ENCODE data around the gene TMEM44.
"Not testable (repeated sequence)": the region's sequence is repeated elsewhere in the genome, so short reads cannot be mapped to it uniquely, and the experiment has no call there.

The TMEM44 gene

GRCh38 chr3:194549853-194550252 lies 83.4 kb downstream of the TMEM44 start:
- no peak for DNase-seq

DNA sequence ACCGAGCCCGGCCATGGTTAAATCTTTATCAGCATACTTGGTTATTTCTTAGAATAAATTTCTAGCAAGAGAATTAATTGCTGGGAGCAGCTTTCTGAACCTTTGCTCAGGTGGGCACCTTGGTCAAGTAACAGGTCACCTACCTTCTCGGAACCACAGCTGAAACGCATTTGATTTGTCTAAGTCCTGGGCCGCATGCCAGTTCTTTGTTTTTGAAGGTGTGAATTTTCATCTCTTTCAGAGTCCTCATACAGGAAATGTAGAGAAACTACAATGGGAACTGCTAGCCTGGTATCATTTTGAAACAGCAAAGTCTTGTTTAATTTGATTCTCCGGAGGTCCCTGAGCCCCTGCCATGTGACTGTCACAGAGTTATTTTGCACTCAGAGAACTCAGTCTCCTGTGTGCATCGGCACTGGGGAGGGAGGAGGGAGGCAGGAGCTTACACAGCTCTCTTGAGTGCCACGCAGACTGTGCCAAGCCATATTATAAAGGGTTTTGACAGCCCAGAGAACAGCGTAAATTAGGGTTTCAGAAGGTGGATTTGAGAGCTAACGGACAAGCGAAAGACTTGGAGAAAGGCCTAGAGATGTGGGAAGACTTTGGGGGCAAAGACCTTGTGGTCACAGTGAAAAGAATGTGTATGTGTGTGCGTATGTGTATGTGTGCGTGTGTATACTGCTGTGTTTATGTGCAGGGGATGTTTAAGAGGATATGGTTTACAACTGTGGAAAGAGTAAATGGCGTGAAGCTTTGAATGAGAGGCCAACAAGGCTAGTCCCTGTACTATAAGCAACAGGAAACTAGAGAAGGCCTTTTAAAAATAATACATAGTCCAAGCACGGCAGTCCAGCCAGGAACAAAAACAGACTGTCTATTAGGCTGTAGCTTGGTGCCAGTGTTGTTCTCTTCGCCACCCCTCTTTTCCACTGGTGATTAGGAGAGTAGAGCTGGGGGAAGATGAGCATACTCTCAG lies 84.6 kb downstream of the TMEM44 start:
- no peak for DNase-seq

DNA sequence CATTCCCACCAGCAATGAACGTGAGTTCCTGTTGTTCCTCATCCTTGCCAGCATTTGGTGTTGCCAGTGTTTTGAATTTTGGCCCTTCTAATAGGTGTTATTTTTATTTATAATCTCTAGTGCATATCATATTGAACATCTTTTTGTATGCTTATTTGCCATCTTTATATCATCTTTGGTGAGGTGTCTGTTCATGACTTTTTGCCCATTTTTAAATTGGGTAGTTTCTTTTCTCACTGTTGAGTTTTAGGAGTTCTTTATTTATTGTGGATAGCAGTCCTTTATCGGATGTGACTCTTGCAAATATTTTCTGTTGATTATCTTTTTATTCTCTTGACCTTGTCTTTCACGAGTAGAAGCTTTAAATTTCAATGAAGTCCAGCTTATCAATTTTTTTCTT lies 86.2 kb downstream of the TMEM44 start:
- DNase-seq: no peak

- DNase-seq: not testable (repeated sequence)
These were observed 87.7 kb downstream of the TMEM44 start for GRCh38 chr3:194545538-194545937.

DNA sequence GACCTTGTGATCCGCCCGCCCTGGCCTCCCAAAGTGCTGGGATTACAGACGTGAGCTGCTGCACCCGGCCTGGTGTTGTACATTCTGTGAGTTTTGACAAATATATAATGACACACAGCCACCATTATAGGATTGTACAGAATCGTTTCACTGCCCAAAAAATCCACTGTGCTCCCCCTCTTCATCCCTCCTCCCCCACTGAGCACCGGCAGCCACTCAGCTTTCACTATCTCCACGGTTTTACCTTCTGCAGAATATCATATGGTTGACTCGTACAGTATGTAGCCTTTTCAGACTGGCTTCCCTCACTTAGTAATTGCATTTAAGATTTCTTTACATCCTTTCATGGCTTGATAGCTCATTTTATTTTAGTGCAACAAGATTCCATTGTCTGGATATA lies 89.7 kb downstream of the TMEM44 start:
- no peak for DNase-seq

GRCh38 chr3:194541483-194541882 lies 91.7 kb downstream of the TMEM44 start:
- DNase-seq: no peak

- no peak for DNase-seq
These were observed 92.8 kb downstream of the TMEM44 start for GRCh38 chr3:194540274-194540905.

GRCh38 chr3:194539498-194539897 lies 93.7 kb downstream of the TMEM44 start:
- DNase-seq: no peak

- DNase-seq: peak; percentile 13 to 86
These were observed 95.4 kb downstream of the TMEM44 start for GRCh38 chr3:194537732-194538247.
